ENCODE measurements around the gene RAC3.

RAC3 gene

DNA sequence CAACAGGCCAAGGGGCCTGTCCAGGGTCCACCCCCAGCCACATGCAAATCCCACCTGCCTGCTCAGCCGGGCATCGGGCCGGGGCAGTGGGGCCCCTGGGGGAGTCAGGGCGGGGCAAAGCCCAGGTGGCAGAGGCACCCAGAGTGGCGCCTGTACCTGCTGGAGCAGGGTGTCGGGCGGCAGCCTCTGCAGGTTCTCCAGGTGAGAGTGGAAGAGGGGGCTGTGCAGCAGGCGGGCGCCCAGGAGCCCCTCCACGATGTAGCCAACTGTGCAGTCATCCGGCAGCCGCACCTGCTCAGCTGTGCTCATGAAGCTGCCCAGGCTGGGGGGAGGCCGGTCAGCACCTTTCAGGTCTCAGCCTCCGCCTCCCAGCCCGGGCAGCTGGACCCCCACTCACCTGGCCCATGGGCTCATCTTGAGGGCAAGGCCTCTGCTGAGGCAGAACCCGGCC lies 18.1 kb downstream of the RAC3 start:
- peak; percentile 9 for DNase-seq (ENCODE audit: extremely low read depth, insufficient read length)
- TF ChIP-seq CTCF (IDR thresholded peaks at IDR 0.05; ENCODE audit: insufficient read depth, low read length, poor library complexity, severe bottlenecking): no peak
- peaks cover 5% of the 10 kb centered on the region for H3K36me3 ChIP-seq (ENCODE audit: control insufficient read depth, insufficient read depth, low read length)
- H3K27me3 ChIP-seq (replicated peaks; ENCODE audit: control insufficient read depth, insufficient read depth, low read length): no peaks in the 10 kb centered on the region
- H3K4me3 ChIP-seq (replicated peaks; ENCODE audit: low read depth, low read length): no peak overlapping the region

GRCh38 chr17:82050152-82050760 lies 18.8 kb downstream of the RAC3 start:
- Histone ChIP-seq H3K4me3 (replicated peaks; ENCODE audit: low read depth, low read length) (peak overlapping the region; percentile 89; the same call in 1 of the 2 replicates), H3K36me3 (ENCODE audit: control insufficient read depth, insufficient read depth, low read length) (peaks cover 10% of the 10 kb centered on the region), H3K27me3 (replicated peaks; ENCODE audit: control insufficient read depth, insufficient read depth, low read length) (no peaks in the 10 kb centered on the region)
- DNase-seq (ENCODE audit: extremely low read depth, insufficient read length): peak; percentile 6
- TF ChIP-seq CTCF (IDR thresholded peaks at IDR 0.05; ENCODE audit: insufficient read depth, low read length, poor library complexity, severe bottlenecking): no peak

DNA sequence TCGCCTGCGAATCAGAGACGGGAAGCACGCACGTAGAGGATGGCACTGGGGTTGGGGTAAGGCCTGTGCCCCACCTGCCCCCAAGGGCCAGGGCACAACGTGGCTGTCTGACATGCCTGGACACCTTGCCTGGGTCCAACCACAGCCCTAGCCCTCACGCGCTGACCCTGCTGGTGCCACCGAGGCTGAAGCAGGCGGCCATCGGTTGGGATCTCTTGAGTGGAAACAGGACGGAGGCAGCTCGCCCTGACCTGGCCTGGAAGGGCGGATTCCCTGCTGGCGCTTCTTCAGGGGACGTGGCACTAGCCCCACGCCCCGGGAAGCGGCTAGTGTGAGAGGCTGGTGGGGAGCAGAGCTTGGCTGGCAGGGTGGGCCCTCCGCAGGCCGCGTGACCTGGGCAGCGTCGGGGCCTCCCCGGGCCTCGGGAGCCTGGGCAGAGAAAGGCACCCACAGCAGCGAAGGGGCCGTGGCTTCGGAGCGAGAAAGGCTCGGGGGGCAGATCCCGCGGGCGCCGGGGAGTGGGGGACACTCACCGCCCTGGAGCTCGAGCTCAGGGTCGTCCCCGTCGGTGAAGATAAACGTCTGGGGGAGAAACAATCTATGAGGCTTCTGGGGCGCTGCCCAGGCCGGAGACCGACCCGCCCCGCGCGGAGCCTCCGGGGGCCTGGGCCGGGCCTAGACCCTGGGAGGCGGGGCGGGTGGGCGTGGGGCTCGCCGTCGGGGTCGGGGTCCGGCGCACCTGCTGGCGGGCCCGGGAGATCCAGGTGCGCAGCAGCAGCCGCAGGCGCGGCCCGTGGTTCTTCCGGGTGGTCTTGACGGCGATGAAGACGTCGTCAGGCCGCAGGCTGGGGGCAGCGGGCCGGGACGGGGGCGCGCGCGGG lies 19.5 kb downstream of the RAC3 start:
- peak overlapping the region; percentile 89 for H3K4me3 ChIP-seq (replicated peaks; ENCODE audit: low read depth, low read length)
- H3K27me3 ChIP-seq (replicated peaks; ENCODE audit: control insufficient read depth, insufficient read depth, low read length): no peaks in the 10 kb centered on the region
- peak; percentile 13 for DNase-seq (ENCODE audit: extremely low read depth, insufficient read length)
- H3K36me3 ChIP-seq (ENCODE audit: control insufficient read depth, insufficient read depth, low read length): peaks cover 16% of the 10 kb centered on the region
- TF ChIP-seq CTCF (IDR thresholded peaks at IDR 0.05; ENCODE audit: insufficient read depth, low read length, poor library complexity, severe bottlenecking): no peak

DNA sequence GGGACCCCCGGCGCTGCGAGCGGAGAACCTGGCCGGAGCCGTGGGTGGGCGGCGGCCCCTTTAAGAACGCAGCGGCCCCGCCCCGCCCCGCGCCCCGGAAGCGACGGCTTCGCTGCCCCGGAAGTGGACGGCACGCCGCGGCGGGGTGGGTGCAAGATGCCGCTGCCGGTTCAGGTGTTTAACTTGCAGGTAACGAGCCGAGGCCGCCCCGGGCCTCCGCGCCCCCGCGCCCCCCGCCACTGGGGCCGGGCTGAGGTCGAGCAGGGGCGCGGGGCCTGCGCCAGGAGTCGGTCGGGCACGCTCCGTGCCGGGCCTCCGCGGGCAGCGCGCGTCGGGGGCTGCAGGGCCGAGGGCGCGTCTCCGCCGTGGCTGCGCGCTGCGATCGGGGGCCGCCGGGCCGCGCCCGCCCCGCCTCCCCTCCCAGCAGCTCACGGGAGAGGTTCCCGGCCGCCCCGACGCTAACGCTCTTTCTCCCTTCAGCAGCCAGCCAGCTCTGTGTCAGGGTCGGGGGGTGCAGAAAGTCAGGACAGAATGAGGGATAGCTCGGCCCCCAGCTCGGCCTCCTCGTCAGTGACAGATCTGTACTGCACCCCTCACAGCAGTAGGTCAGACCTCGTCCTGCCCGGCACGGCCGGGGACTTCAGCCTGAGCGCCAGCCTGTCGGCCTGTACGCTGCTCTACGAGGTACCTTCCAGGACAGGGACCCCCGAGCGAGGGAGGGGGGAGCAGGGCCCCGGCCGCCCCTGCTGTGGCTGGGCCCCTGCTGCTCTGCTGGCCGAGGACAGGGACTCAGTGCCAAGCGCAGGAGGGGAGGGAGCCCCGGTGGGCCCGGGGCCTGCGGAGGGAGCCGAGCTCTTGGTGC lies 20.5 kb downstream of the RAC3 start, which contains the start of the genes GPS1 and RFNG:
GPS1 (plus strand) TSS at position 123 of the 862 bp plus-strand sequence; CDS start at position 157, 34 bp downstream.
RFNG (minus strand) TSS at position 36 of the 862 bp plus-strand sequence. CDS start 45 bp downstream, outside the sequence.
- no peak for TF ChIP-seq CTCF (IDR thresholded peaks at IDR 0.05; ENCODE audit: insufficient read depth, low read length, poor library complexity, severe bottlenecking)
- peak; percentile 81 for DNase-seq (ENCODE audit: extremely low read depth, insufficient read length)
- peaks cover 21% of the 10 kb centered on the region for H3K36me3 ChIP-seq (ENCODE audit: control insufficient read depth, insufficient read depth, low read length)
- H3K4me3 ChIP-seq (replicated peaks; ENCODE audit: low read depth, low read length): peak within 1 kb of the TSS; percentile 89
- no peaks in the 10 kb centered on the region for H3K27me3 ChIP-seq (replicated peaks; ENCODE audit: control insufficient read depth, insufficient read depth, low read length)

DNA sequence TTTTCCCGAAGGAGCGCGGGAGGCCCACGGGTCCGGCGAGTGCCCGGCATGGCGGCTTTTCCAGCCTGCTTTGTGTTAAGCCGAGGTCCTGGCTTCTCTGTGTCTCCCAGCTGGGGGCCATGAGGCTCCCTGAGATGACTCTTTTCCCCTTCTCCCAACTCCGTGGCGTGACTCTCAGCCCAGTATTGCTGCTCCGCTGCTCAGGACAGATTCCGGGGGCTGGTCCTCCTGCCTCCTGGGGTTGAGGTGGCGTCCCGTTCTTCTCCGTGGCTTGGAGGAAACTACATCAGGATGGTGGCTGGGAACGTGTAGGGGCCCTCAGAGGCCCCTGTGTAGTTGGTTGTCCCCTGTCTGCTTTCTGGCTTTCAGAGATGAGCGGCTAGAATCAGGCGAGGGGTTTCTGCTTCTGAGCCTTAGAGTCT lies 21.2 kb downstream of the RAC3 start:
- no peak for DNase-seq (ENCODE audit: extremely low read depth, insufficient read length)
- no peak for TF ChIP-seq CTCF (IDR thresholded peaks at IDR 0.05; ENCODE audit: insufficient read depth, low read length, poor library complexity, severe bottlenecking)
- Histone ChIP-seq H3K27me3 (replicated peaks; ENCODE audit: control insufficient read depth, insufficient read depth, low read length) (no peaks in the 10 kb centered on the region), H3K4me3 (replicated peaks; ENCODE audit: low read depth, low read length) (peak overlapping the region; percentile 89), H3K36me3 (ENCODE audit: control insufficient read depth, insufficient read depth, low read length) (peaks cover 26% of the 10 kb centered on the region)

Measured in GM06990 (cell line).